K562 (cell line): ENCODE results near the gene MSRB3.

Experiments used
- BMI1 ChIP-seq: fragments of 150-350 bp; IDR thresholded peaks from 2 replicates; pipeline ENCODE4 v1.6.1; 2014; ENCODE audit warnings: low read length
- CHD4 ChIP-seq: fragments of 200-600 bp; sonication (generic); IDR thresholded peaks from 3 replicates; pipeline ENCODE4 v1.6.1; 2012; ENCODE audit warnings: low read depth, mild to moderate bottlenecking, mixed read lengths, low read length, inconsistent platforms; ENCODE audit not compliant: insufficient read depth, insufficient replicate concordance, poor library complexity, severe bottlenecking
- HMG20B ChIP-seq: fragments of 250-450 bp; sonication (Bioruptor Pico); IDR thresholded peaks from 2 replicates; pipeline ENCODE4 v1.5.0; 2021; ENCODE audit warnings: mild to moderate bottlenecking
- KLF6 ChIP-seq: fragments of 250-450 bp; sonication (Bioruptor Pico); IDR thresholded peaks from 2 replicates; pipeline ENCODE4 v1.4.0; 2020; ENCODE audit warnings: mild to moderate bottlenecking, moderate library complexity, borderline replicate concordance
- MYC ChIP-seq, 2 experiments: fragments of 250-450 bp in 1 of 2; sonication (Bioruptor Pico) in 1 of 2; IDR thresholded peaks; 2 replicates each; pipeline versions ENCODE4 v1.5.1 to v1.6.1; 2012 to 2021; ENCODE audit warnings: low read depth in 2 of 2, borderline replicate concordance in 1 of 2, improper control_type of control experiment in 1 of 2, low read length in 1 of 2, mild to moderate bottlenecking in 1 of 2, moderate library complexity in 1 of 2
- NFE2L1 ChIP-seq: fragments of 450-650 bp; IDR thresholded peaks from 2 replicates; pipeline ENCODE4 v1.6.1; 2016; ENCODE audit warnings: missing genetic modification characterization, low read depth, mild to moderate bottlenecking, missing compliant biosample characterization, moderate library complexity, borderline replicate concordance
- PCBP1 ChIP-seq: fragments of 200-400 bp; formaldehyde crosslinking; IDR thresholded peaks from 2 replicates; pipeline ENCODE4 v1.6.1; 2018; ENCODE audit warnings: mild to moderate bottlenecking, low read depth, low read length; ENCODE audit not compliant: poor library complexity, severe bottlenecking
- POLR2AphosphoS2 ChIP-seq: IDR thresholded peaks from 2 replicates; pipeline ENCODE4 v1.6.1; 2012; ENCODE audit warnings: low read length, improper control_type of control experiment
- SETDB1 ChIP-seq: IDR thresholded peaks from one replicate; pipeline ENCODE4 v1.6.1; 2012; ENCODE audit warnings: low read length, control low read depth, inconsistent platforms
- TFAM ChIP-seq: fragments of 250-450 bp; sonication (Bioruptor Pico); conservative IDR thresholded peaks from 2 replicates; pipeline ENCODE4 v1.5.0; 2021; ENCODE audit warnings: mild to moderate bottlenecking, moderate library complexity
- ZNF174 ChIP-seq: fragments of 250-450 bp; sonication (Bioruptor Pico); IDR thresholded peaks from 2 replicates; pipeline ENCODE4 v1.4.0; 2020; ENCODE audit warnings: mild to moderate bottlenecking
- ZNF282 ChIP-seq: sonication (generic); formaldehyde crosslinking; IDR thresholded peaks from 2 replicates; pipeline ENCODE4 v1.8.1; 2023; ENCODE audit warnings: missing genetic modification reagents
- ZNF668 ChIP-seq: fragments of 250-450 bp; sonication (Bioruptor Pico); IDR thresholded peaks from 2 replicates; pipeline ENCODE4 v1.8.0; 2022; ENCODE audit warnings: mild to moderate bottlenecking, inconsistent platforms
- TF ChIP-seq, protein P1 (sequence below), 3 experiments: IDR thresholded peaks in 2 of 3; conservative IDR thresholded peaks in 1 of 3; 2 replicates each; pipeline ENCODE4 v1.5.1; 2011 to 2012; ENCODE audit warnings: low read length in 3 of 3, mild to moderate bottlenecking in 3 of 3, control low read depth in 2 of 3, improper control_type of control experiment in 1 of 3, inconsistent platforms in 1 of 3, low read depth in 1 of 3, mixed read lengths in 1 of 3, moderate library complexity in 1 of 3; ENCODE audit not compliant: insufficient read depth in 2 of 3

DNA sequence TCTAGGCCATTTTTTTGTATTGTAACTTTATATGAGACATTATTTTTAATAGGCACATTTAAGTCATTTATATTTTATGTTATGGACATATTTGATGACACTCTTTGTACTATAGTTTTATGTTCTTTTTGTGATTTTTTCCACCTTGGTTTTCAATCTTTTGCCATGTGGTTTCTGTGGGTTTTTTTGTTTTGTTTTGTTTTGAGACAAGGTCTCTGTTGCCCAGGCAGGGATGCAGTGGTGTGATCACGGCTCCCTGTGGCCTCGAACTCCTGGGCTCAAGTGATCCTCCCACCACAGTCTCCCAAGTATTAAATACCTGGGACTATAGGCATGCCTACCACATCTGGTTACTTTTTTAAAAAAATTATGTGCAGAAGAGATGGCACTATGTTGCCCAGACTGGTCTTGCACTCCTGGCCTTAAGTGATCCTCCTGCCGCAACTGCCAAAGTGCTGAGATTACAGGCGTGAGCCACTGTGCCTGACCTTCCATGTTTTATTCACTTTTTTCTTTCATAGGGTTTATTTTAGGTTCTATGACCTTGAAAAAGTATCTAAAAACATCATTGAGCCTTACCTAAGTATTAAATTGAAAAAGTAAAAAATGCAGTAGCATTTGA is 16.3 kb downstream of the MSRB3 start:
- TF ChIP-seq KLF6, result no peak
- no peak for TF ChIP-seq TFAM (CRISPR knock-in tag)
- TF ChIP-seq NFE2L1, result no peak
- no peak for TF ChIP-seq PCBP1
- TF ChIP-seq HMG20B (CRISPR knock-in tag), result no peak
- TF ChIP-seq MYC (IDR thresholded peaks at IDR 0.05; ENCODE audit: low read depth, low read length), result no peak
- no peak for TF ChIP-seq MYC (CRISPR knock-in tag; IDR thresholded peaks at IDR 0.05; ENCODE audit: borderline replicate concordance, low read depth)
- no peak for TF ChIP-seq SETDB1
- TF ChIP-seq, protein P1, sequence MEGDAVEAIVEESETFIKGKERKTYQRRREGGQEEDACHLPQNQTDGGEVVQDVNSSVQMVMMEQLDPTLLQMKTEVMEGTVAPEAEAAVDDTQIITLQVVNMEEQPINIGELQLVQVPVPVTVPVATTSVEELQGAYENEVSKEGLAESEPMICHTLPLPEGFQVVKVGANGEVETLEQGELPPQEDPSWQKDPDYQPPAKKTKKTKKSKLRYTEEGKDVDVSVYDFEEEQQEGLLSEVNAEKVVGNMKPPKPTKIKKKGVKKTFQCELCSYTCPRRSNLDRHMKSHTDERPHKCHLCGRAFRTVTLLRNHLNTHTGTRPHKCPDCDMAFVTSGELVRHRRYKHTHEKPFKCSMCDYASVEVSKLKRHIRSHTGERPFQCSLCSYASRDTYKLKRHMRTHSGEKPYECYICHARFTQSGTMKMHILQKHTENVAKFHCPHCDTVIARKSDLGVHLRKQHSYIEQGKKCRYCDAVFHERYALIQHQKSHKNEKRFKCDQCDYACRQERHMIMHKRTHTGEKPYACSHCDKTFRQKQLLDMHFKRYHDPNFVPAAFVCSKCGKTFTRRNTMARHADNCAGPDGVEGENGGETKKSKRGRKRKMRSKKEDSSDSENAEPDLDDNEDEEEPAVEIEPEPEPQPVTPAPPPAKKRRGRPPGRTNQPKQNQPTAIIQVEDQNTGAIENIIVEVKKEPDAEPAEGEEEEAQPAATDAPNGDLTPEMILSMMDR (IDR thresholded peaks at IDR 0.05 in 2 of 3, conservative IDR thresholded peaks at IDR 0.05 in 1 of 3; ENCODE audit: insufficient read depth in 2 of 3, low read depth in 1 of 3, low read length in 3 of 3), result no peak
- TF ChIP-seq BMI1, result no peak
- TF ChIP-seq CHD4, result no peak
- TF ChIP-seq ZNF668, result no peak
- TF ChIP-seq ZNF174 (CRISPR knock-in tag), result no peak
- no peak for TF ChIP-seq ZNF282
- TF ChIP-seq POLR2AphosphoS2, result no peak
